H4 (cell line): Measurements from ENCODE around the gene PLA2G4A. TPM values are rescaled to one million over a fixed set of nuclear protein-coding genes. Genes with fewer than 3 reads are reported as not detected.

Source experiments
- DNase-seq: peaks from one replicate; pipeline ENCODE4 v3.0.0-alpha.2; 2015; ENCODE audit warnings: low spot score
- total RNA-seq: library from RNA; depleted of rRNA; stranded (reverse); fragments of >200 nt; shearing (Covaris generic); gene quantifications from 2 replicates; pipeline ENCODE4 v1.2.3, GENCODE V29; 2014

The PLA2G4A gene
- total RNA-seq, 1 experiment from 2014 or later = 24.2 TPM

DNA sequence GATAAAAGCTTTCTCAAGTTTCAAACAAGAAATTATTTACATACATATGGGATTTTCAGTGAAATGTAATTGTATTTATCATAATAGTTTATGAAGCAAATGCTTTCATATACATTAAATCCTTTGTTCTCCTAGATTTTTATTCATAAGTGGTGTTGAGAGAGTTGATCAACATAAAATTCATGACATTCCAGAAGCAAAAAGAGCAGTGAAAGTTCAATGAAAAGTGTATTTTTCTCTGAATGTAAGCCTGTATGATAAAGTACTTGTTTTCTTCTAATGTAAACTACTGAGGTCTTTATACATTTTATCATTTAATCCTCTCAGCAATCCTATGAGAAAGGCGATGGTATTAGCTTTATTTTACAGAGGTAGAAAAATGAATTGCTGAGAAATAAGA is 146.5 kb downstream of the PLA2G4A start:
- DNase-seq = no peak

DNA sequence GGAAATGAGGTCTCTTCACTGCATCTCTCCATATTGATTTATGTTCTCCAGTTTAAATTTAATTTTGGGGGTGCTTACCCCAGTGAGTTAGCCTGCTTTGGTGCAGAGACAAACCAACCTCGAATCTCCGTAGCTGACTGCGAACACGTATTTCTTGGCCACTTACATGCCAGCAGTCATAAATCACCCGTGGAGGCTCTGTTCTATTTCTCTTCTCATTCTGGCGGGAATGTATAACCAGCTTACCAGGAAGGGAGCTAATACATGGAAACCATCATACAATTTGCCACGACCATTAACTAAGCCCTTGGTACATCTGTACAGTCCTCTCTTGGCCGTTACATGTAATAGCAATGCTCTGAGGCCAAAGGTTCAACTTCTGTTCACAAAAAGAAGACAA is 148.0 kb downstream of the PLA2G4A start:
- DNase-seq = no peak

DNA sequence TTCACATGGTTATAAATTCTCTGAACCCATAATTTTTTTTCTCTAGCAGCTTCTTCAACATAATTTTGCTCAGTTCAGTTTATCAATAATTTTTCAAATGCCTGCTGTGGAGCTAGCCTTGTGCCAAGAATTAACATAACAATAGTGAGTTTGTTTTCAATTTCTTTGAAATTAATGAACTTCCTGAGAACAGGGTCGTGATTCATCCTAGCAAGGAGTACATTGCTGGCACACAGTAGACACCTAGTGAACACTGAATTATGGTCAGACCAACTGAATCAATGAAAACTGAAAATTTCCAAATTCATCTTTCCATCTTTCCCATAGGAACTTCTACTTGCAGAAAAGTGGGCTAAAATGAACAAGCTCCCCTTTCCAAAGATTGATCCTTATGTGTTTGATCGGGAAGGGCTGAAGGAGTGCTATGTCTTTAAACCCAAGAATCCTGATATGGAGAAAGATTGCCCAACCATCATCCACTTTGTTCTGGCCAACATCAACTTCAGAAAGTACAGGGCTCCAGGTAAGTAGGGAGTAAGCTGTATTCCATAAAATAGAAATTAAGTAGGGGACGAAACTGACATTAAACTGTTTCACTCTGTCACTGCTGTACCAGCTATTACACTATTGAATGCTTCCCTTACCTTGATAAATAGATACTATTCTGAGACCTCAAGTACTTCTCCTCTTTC is 148.7 kb downstream of the PLA2G4A start:
- no peak for DNase-seq

DNA sequence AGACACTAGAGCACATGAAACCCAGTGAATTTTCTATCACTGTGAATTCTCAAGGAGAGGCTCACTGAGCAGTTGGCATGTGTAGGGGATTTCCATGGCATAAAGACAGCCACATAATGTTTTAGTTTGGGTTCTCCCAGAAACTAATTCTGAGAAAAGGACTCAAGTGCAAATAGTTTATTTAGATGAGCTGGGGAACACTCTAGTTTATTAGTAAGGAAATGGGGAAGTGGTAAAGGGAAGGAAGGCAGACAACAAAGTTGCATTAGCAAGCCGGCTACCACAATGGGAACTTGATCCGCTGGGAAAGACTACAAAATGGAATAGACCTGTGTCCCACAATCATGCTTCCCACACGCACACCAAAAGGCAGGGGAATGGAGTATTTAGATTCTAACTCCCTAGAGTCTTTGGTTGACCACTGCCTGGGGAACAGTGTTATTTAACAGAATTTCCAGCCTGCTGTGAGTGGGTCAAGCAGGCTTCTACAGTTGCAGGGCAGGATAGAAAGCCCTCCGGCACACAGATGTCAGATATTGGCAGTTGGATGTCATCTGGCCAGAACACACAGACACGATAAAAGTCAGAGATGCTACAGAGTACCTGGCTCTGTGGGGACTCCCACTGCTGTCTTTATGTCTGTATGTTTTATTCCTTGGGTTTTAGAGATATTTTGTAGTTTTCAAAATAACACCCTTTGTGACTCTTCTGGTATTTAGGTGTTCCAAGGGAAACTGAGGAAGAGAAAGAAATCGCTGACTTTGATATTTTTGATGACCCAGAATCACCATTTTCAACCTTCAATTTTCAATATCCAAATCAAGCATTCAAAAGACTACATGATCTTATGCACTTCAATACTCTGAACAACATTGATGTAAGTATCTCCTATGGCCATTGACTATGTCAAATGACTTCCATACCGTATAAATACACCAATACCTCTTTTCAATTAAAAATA is 150.1 kb downstream of the PLA2G4A start:
- DNase-seq = no peak

DNA sequence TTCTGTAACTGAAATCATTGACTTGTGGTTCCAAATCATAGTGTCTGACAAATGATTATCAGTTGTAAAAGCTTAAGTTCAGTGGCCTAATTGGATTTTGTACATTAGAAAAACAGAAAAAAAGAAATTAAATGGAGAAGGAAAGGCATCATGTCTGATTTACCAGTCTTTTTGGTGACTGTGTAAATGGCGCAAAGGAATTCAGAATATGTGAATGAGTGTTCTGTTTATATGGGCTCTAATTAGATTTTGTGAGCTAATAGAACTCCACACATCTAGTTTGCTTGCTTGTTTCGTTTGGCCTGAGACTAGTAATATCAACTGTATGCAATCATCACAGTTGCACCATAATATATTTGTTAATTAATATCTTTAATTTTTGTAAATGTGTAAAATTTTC is 151.7 kb downstream of the PLA2G4A start:
- DNase-seq = no peak

DNA sequence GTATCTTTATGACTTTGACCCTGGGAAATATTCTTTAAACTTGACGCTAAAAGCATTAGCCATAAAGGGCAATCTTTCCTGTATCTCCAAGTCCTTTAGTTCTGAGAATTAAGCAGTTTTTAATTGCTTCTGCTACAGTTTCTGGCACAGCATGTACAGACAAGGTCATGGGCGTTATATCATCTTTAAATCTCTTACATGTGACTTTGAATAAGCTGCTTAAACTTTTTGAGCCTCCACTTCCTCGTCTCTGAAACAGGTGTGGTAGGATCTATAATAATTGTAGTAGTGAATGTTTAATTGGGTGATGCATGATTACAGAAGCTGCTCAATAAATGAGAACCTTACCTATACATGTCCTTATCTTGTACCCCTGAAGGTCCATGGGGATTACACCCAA is 153.4 kb downstream of the PLA2G4A start:
- no peak for DNase-seq

GRCh38 chr1:186983327-186983726 is 154.6 kb downstream of the PLA2G4A start:
- DNase-seq = no peak

DNA sequence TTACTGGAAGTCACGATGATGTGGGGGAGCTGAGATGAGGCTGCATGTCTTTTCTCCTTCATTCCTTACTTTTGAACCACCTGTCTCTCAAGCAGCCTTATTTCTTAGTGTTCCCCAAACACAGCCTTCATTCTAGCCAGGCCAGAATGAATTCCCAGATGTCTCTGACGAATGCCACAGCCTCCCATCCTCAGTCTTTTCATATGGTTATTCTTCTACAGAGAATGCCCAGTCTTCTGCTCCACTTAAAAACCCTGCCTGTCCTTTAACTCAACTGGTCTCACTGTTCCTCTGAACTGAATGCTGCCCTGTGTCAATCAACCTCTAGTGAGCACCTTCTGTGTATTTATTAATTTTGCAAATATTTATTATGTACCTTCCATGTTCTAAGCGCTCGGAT is 156.2 kb downstream of the PLA2G4A start:
- no peak for DNase-seq

DNA sequence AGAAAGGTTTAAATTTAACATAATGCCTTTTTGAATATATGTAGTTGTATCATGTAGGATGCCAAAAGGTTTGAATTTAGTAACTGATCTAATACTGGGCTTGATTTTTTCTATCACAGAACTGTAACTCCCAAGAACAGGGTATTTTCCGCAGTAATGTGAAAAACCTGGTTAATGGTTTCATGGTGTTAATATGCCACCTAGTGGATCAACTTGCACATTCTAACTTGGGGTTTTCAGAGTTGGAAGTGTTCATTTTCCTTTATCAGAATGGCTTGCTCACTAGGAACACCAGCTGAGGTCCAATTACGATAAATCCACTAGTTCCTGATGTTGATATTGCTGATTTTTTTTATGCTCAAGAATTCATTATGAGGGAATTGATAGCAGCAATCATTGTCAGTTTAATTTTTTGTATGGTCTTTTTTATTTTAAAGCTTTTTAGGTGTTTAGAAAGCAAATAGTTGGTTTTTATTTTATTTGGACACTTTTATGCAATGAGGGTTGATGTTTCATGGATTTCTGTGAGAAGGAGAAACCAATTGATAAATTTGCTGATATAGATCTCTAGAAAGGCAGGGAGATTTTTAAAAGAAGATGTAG is 157.2 kb downstream of the PLA2G4A start:
- DNase-seq = peak; percentile 53

GRCh38 chr1:186987065-186987464 is 158.3 kb downstream of the PLA2G4A start:
- DNase-seq = no peak

DNA sequence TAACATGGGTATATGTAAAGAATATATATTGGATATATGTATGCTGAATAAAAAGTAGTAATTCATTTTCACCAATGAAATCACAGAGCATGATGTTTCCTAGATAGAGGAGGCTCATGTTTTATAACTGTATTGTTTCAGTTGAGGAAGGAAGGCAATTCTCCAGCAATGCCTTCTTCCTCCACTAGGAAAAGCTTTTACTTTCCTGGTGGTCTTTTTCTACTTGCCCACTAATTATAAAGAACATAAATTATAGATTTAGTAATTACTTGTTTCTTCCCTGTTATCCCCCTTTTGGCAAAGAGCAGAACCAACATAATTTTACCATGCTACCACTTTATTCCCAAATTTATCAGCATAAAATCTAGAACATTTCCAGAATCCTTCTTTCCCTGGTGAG is 159.0 kb downstream of the PLA2G4A start:
- no peak for DNase-seq

- DNase-seq = no peak
Observed at GRCh38 chr1:186993996-186994395, 165.2 kb downstream of the PLA2G4A start.

GRCh38 chr1:186994897-186995296 is 166.1 kb downstream of the PLA2G4A start:
- no peak for DNase-seq

DNA sequence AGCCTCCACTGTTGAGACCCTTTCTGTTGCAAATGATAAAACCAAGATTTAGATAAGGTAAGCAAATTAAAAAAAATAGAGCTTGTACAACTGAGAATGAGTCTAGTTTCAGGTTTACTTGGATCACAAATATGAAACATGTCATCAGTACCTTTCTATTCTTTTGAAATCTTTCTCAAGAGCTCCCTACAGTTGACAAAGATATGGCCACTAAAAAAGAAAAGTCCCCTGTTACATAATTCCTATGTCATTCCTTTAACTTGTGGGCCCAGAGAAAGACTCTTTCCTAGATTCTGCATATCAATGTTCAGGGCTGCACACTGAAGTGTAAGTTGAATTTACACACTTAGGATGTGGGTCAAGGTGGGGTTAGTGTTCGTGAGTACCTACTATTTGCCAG is 168.1 kb downstream of the PLA2G4A start:
- no peak for DNase-seq

- no peak for DNase-seq
Observed at GRCh38 chr1:186997877-186998276, 169.1 kb downstream of the PLA2G4A start.

GRCh38 chr1:186999506-186999905 is 170.8 kb downstream of the PLA2G4A start:
- DNase-seq = no peak

DNA sequence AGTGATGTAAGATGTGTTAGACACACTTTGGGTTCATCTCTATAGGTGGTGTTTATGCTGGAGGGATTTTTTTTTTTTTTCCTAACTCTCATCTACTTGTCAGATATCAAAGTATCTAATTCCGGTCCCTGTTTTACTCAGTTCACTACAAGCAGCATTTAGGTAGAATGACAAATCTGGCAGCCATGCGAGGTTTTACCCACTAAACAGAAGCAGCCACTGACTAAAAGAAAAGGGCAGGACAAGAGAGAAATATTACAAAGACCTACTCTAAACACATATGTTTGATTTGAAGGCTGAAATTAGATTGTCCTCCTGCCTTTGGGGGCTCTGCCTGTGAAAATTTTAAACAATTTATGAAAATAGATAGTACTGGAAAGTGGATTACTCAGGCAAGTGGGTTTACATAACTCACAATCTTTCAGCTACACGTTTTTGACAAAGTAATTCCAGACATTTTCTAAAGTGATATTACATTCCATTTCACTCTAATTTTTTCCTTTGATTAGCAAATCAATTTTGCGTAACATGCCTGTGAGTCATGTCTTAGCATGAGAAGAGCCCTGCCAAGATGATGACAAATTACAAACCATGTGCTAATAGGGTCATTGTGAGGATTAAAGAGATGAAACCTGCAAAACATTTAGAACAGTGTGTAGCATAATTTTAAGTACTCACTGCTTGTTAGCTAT is 172.6 kb downstream of the PLA2G4A start:
- peak; percentile 14 for DNase-seq

DNA sequence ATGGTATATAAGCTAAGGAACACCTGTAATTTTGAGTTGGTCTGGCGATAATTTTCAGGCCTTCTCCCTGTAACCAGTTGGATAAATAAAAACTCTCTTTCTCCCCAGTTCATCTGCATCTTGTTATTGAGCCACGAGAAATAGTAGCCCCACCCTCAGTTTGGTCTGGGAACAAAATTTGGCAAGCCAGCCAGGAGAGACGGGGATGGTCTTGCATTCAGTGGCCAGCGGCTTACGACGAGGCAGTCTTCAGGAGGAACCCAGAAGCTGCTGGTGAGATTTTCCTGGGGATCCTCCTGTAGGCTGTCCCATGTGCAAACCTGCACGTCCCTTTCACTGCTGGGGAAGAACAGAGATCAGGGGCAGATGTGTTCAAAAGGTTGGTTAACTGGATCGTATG is 174.6 kb downstream of the PLA2G4A start:
- DNase-seq = no peak

DNA sequence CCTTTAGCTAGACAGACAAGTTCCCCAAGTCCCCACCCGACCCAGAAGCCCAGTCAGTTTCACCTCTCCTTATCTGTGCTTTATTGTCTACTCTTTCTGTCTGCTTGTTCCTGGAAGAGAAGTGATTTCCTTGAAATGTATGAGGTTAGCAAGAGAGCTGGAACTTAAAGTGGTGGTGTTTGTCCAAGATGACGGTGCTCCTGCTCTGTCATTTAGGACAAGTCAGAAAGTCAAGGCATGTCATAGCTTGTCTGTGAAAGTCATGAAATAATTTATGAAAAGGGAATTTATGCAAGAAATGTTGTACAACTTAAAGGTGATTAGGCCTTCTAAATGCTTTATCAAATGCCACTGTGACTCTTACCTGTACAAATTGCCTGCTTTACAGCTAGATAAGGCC is 178.1 kb downstream of the PLA2G4A start:
- no peak for DNase-seq

DNA sequence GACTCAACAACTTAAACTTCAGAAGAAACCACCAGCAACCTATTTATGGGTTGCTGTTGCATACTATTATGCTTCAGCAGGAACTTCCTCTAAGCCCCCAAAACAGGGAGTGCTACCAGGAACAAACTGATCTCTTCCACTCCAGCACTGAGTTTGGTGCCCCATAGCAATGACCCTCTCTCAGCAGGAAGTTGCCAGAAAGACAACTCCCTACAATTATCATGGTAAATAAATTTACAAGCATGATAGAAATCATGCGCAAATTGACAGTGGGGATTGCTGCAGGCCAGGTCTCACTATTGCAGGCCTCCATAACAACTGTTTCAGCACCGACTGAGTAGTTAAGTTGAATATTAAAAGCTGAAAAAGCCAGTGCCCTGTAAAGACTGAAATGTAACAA is 180.6 kb downstream of the PLA2G4A start:
- DNase-seq = no peak

- no peak for DNase-seq
Observed at GRCh38 chr1:187010571-187011309, 182.0 kb downstream of the PLA2G4A start.
